CD4-positive, alpha-beta T cell treated with Interleukin-6 at 100 ng/mL for 8 hours (primary cell): ENCODE results near the gene RAD51AP1.
"Not testable (repeated sequence)": the region's sequence is repeated elsewhere in the genome, so short reads cannot be mapped to it uniquely, and the experiment has no call there.

ENCODE experiments used
- DNase-seq: peaks from one replicate; pipeline ENCODE4 v3.0.0-alpha.2; 2020; ENCODE audit warnings: mixed read lengths, low spot score

The RAD51AP1 gene, protein sequence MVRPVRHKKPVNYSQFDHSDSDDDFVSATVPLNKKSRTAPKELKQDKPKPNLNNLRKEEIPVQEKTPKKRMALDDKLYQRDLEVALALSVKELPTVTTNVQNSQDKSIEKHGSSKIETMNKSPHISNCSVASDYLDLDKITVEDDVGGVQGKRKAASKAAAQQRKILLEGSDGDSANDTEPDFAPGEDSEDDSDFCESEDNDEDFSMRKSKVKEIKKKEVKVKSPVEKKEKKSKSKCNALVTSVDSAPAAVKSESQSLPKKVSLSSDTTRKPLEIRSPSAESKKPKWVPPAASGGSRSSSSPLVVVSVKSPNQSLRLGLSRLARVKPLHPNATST

GRCh38 chr12:4538207-4539160 is at the start of gene RAD51AP1:
Gene RAD51AP1 (plus strand): TSS chr12:4538890. CDS start chr12:4538940, 50 bp downstream.
- DNase-seq = peak; percentile 95

DNA sequence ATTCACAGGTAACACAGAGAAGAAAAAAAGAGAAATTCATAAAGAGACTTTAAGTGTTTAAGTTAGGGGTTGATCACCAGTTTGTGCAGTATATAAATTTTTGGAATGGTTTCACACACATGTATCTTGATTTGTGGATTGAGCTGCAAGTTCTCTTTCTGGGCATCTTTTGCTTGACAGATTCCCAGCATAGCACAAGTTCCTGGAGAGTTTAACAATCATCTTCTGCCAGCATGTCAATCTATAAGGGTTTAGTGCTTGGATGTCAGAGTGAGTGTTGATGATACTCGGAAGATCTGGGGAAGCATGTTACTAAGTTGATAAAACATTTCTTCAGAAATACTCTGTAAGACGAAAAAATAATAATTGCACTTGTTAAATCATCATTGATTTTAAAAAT is 49.1 kb upstream of the RAD51AP1 start:
- no peak for DNase-seq

DNA sequence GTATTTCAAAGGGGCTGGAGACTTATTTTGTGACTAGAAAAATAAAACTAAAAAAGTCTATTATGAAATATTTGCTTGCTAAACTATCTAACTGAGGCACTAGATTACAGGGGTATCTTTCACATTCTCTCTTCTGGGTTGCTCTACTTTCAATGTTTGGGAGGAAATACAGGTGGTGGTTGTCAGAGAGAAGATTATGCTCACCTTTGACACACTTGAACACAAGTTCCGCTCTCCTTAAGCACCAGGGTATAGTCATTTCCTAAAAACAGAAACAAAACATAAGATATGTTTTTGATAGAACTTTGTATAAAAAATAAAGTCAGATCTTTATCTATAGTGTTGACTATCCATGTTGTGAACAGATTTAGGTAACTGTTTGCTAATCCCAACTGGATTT is 47.7 kb upstream of the RAD51AP1 start:
- no peak for DNase-seq

DNA sequence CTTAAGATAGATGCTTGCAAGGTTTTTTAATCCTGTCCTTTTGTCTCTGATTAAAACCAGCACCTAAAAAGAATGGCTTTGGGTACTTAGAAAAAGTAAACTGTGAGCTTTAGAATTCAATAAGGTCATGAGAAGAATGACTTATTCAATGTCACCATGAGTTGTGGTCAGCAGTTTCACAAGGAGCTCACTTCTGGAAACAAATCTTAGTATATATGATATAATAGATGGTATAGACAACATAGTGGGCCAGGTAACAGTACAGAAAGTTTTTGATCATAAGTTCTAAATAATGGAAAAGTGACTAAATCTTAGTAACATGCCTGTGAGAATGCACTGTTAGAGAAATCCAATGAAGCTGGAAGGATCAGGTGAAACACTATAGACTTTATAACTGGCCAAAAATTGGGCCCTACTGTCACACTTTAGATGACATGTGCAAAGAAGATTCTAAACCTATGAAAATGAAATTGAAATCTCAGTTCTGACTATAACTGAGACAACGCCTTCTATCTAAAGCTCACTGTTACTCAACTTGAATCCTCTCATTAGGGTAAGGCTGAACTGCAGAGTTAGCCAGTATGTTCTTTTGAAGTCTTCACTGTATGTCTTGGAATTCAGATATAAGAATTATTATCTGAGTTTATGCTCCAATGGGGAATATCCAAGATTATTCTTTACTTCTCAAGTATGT is 42.4 kb upstream of the RAD51AP1 start:
- DNase-seq = no peak

DNA sequence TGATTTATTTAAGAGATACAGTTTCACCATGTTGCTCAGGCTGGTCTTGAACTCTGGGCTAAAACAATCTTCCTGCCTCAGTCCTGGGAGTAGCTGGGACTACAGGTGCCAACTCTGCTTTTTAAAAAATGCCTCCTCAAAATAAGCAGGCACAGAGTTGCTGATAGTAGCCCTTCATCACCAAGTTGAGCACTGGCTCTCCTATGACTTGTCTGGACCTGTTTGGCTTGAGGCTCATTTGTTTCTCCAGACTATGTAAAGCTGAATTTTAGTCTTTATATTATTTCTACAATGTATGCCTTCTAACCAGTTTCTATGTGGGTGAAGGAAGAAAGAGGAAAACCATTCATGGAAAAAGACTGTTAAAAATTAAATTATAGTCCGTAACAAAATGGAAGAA is 39.5 kb upstream of the RAD51AP1 start:
- DNase-seq = no peak

DNA sequence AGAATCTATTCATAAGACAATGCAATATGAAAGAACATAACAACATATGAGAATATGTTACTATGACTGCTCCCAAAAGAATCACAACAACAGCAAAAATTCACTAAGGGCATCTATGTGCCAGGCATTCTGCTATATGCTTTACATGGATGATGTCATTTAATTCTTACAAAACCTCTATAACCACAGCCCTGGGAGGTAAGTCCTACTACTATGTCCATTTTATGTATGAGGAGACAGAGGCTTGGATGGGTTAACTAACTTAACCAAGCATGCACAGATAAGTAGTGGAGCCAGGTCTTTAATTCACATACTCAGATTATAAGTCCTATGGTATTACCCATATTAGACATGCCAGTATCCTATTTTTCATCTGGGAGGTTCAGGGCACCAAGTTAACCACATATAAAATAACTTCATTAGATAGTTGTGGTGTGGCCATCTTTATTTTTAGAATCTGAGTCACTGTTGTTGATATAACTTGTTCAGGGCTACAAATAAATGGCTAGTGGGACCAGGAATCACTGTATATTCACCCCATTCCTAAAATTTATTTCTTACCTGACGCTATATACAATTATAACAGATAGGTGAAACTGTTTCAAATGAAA is 33.2 kb upstream of the RAD51AP1 start:
- no peak for DNase-seq

DNA sequence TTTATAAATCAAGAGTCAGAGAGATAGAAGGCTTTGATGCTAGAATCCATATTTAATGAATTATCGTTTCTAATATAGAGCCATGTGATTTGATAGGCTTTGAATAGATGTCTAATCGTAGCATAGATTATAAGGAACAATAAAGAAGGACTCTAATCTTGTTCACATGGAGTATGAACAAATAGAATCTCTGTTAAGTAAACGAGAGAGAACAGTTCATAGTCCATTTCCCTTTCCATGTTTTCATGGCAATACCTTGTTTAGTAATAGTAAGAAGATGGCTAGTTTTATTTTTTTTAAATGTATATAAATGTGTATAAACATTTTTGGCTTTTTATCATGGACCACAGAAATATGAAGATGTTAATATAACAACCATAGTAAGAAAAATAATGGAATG is 32.3 kb upstream of the RAD51AP1 start:
- DNase-seq = no peak

GRCh38 chr12:4506870-4507269 is 31.8 kb upstream of the RAD51AP1 start:
- DNase-seq = peak; percentile 73

GRCh38 chr12:4508503-4508902 is 30.2 kb upstream of the RAD51AP1 start:
- not testable (repeated sequence) for DNase-seq

DNA sequence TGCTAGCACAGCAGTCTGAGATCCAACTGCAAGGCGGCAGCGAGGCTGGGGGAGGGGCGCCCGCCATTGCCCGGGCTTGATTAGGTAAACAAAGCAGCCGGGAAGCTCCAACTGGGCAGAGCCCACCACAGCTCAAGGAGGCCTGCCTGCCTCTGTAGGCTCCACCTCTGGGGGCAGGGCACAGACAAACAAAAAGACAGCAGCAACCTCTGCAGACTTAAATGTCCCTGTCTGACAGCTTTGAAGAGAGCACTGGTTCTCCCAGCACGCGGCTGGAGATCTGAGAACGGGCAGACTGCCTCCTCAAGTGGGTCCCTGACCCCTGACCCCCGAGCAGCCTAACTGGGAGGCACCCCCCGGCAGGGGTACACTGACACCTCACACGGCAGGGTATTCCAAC is 29.4 kb upstream of the RAD51AP1 start:
- not testable (repeated sequence) for DNase-seq

DNA sequence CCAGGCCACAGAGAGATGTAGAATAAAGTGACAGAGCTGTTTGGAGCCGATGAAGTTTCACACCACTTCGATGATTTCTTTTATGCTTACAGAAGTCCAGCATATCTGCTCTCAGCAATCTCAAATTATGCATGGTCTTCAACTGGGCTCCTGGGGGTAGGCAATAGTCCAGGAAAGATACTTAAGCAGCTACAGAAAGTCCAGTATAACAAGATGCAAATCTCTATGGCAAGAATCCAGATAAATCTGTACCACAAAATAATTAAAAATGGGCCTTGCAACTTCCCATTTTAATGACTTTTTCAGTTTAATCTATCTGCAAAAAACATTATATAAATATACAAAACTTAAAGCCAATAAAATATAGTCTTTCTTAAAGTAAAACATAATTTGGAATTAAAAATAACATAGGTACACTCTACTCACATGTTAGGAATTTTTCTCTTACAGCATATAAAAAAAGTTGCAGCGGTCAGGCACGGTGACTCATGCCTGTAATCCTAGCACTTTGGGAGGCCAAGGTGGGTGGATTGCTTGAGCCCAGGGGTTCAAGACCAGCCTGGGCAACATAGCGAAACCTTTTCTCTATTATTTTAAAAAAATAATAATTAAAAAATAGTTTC is 20.5 kb upstream of the RAD51AP1 start:
- DNase-seq = no peak

GRCh38 chr12:4523443-4523842 is 15.2 kb upstream of the RAD51AP1 start:
- not testable (repeated sequence) for DNase-seq

- no peak for DNase-seq
These were observed 11.7 kb upstream of the RAD51AP1 start for GRCh38 chr12:4526923-4527546.

DNA sequence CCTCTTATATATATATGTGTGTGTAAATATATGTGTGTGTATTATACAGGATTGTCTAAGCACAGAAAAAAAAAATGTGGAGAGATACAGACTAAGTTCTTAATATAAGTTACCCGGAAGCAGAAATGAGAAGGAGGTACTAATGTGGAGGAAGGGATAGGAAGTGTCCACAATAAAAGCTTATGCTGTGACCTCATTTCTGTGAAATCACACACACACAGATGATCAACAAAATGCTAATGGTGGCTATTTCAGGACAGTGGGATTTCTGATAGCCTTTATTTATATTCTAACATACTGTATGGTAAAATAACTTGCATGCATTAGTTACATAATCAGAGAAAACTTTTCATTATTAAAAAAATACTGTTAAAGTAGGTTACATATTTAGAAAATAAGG is 8.5 kb upstream of the RAD51AP1 start:
- DNase-seq = no peak

- peak; percentile 4 for DNase-seq
These were observed 7.6 kb upstream of the RAD51AP1 start for GRCh38 chr12:4530982-4531586.

DNA sequence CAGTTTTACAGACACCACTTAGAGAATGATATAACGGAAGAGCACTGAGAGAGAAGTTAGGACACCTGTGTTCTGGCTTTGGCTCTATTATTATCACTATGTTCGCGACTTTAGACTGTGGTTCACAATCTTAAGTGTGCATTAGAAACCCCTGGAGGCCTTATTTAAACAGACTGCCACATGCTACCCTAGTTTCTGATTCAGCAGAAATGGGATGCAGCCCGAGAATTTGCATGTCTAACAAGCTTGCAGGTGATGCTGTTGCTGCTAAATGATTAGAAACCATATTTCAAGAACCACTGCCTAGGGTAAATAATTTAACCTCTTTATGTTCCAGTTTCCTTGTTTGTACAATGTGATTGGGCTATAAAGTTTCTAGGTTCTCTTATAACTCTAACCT is 3.6 kb upstream of the RAD51AP1 start:
- no peak for DNase-seq

GRCh38 chr12:4535871-4536270 is 2.8 kb upstream of the RAD51AP1 start:
- no peak for DNase-seq

DNA sequence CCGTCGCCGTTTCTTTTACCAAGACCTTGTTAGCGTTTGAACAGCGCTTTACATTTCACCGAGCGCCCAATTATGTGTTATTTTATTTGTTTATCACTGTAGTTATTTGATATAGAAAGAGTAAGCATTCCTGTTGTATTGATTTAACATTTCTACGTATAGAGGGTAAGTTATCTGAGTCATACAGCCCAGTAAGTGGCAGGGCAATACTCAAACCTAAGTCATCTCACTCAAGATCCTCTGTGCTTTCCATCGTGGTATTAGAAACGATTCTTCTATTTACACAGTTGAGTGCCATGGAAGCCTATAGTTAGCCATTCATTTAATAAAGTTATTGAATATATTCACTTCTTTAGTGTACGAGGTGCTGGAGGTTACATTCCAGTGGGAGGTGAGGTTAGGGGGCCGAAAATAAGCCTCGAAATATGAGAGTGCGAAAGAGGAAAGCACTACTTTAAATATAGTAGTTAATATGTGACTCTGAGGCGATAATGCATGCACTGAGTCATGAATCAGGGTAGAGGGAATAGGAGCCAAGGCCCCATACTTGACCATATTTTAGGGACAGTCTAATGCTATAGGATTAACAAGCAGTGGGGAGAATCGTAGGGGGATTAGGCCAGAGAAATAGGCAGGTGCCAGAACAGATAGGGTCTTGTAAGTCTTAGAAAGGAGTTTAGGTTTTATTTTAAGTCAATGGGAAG is 629 bp downstream of the RAD51AP1 start:
- no peak for DNase-seq

DNA sequence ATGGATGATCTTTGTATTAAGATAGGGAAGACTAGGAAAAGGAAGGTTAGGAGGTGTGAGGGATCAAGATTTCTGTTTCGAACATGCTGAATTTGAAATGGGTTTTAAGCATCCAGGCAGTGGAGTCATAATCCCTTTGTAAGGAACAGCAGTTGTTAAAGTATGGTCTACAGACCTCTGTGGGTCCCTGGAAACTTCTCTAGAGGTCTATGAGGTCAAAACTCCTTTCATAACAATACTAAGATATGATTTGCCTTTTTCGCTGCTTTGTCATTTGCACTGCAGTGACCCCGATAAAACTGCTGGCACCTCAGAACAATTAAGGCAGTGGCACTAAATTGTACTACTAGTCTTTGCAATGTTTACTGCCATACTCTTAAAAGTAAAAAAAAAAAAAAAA is 1.5 kb downstream of the RAD51AP1 start:
- DNase-seq = no peak

DNA sequence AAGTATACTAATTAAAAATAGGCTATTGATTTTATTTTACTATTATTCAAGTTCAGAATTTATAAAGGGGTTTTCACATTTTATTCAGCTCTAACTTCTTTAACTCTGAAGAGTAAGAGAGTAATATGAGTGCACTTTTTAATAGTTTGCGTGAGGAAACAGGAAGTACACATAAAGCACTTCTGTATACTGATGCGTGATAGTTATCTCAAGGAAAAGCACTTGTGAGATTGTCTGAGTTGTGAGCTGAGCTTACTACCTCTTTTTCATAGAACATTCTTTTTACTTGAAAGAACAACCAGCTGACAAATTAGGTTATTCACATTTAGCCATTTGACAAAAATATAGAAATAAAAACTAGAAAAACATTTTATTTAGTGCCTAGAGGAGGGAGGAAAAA is 1.9 kb downstream of the RAD51AP1 start:
- DNase-seq = no peak
